ENCODE data around the gene SLC38A10. TPM values are rescaled to one million over a fixed set of nuclear protein-coding genes. Genes with fewer than 3 reads are reported as not detected.

The SLC38A10 gene
- total RNA-seq, 1 experiment from 2014 or later, result 43.8 TPM

DNA sequence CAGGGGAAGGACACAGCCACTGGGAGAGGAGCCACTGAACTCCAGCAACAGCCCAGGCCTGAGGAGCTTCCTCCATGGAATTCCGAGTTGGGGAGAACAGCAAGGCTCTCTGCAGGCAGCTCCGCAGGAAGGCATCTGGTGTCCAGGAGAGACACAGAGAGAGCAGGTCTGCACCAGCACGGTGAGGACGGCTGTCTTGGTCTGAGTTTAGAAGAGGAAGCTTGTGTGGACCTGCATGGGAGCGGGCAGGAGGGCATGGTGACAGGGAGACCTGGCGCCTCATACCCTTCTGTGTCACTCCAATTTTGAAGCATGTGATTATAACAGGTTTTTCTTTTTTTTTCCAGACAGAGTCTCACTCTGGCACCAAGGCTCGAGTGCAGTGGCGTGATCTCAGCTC lies 6.4 kb downstream of the SLC38A10 start:
- H3K27me3 Mint-ChIP-seq (ENCODE audit: low read depth), result no peaks in the 10 kb centered on the region
- H3K36me3 Mint-ChIP-seq (ENCODE audit: insufficient read depth in 1 of 3, low read depth in 3 of 3), result peaks cover 3 to 32% (median 3%) of the 10 kb centered on the region in 3 experiments; a peak in 6 of 7 replicates
- no peak overlapping the region for H3K27ac Mint-ChIP-seq

More for the DNA sequence above, 6.4 kb downstream of the SLC38A10 start:
- Histone ChIP-seq H2BK120ac (ENCODE audit: low read depth, low read length, poor library complexity, severe bottlenecking) (no peak overlapping the region), H4K8ac (replicated peaks; ENCODE audit: insufficient read length, low read depth, low read length) (no peak overlapping the region), H3K18ac (ENCODE audit: insufficient read length, low read depth, low read length) (no peak overlapping the region), H3K14ac (ENCODE audit: insufficient read depth, low read length) (no peak overlapping the region), H3K4me1 (ENCODE audit: insufficient read depth, low read length) (no peaks in the 10 kb centered on the region), H3K4me2 (ENCODE audit: insufficient read depth, insufficient read length, low read length) (no peak overlapping the region), H3K23me2 (ENCODE audit: insufficient read length, low read depth, low read length, poor library complexity, severe bottlenecking) (no peaks in the 10 kb centered on the region), H2BK15ac (ENCODE audit: low read depth, low read length) (no peak overlapping the region), H2BK5ac (ENCODE audit: insufficient read length, low read length) (no peak overlapping the region), H3K79me2 (ENCODE audit: insufficient read depth, low read length) (peaks cover 3% of the 10 kb centered on the region; the same call in 1 of the 2 replicates), H2AFZ (ENCODE audit: low read length) (no peak overlapping the region), H3K79me1 (ENCODE audit: insufficient read depth, low read depth, low read length, poor library complexity, severe bottlenecking) (peaks cover 3% of the 10 kb centered on the region), H4K91ac (ENCODE audit: insufficient read length, low read depth, low read length) (no peak overlapping the region), H3K56ac (ENCODE audit: insufficient read length, low read depth, low read length) (no peak overlapping the region), H4K5ac (ENCODE audit: insufficient read length, low read depth, low read length) (no peak overlapping the region), H3K23ac (ENCODE audit: insufficient read length, low read depth, low read length) (no peak overlapping the region), H3K4ac (ENCODE audit: low read depth, low read length) (no peak overlapping the region), H2BK12ac (ENCODE audit: insufficient read length, low read depth, low read length) (no peak overlapping the region), H3K27ac (ENCODE audit: insufficient read length, low read depth, low read length) (no peak overlapping the region), H3K9me3 (ENCODE audit: control insufficient read depth, low read depth, low read length) (no peaks in the 10 kb centered on the region), H2AK5ac (ENCODE audit: insufficient read length, low read length) (no peak overlapping the region), H4K20me1 (ENCODE audit: control insufficient read depth, insufficient read depth, insufficient read length) (no peaks in the 10 kb centered on the region), H3K27me3 (ENCODE audit: insufficient read depth, low read length) (no peaks in the 10 kb centered on the region), H2BK20ac (ENCODE audit: low read depth, low read length, poor library complexity, severe bottlenecking) (no peak overlapping the region), H3T11ph (ENCODE audit: low read length) (no peak overlapping the region), H3K9ac (ENCODE audit: extremely low read depth, insufficient read length, low read length) (no peak overlapping the region)
- Mint-ChIP-seq H3K4me1 (peaks cover 2 to 7% of the 10 kb centered on the region in 2 experiments; a peak in 3 of 4 replicates), H3K9me3 (no peaks in the 10 kb centered on the region), H3K4me3 (no peak overlapping the region)
- DNase-seq, result no peak
- no CpG with 5 or more reads among the region's 8 CpGs for WGBS (ENCODE audit: extremely low coverage, insufficient read length, low lambda C conversion rate)
- TF ChIP-seq, protein P1, sequence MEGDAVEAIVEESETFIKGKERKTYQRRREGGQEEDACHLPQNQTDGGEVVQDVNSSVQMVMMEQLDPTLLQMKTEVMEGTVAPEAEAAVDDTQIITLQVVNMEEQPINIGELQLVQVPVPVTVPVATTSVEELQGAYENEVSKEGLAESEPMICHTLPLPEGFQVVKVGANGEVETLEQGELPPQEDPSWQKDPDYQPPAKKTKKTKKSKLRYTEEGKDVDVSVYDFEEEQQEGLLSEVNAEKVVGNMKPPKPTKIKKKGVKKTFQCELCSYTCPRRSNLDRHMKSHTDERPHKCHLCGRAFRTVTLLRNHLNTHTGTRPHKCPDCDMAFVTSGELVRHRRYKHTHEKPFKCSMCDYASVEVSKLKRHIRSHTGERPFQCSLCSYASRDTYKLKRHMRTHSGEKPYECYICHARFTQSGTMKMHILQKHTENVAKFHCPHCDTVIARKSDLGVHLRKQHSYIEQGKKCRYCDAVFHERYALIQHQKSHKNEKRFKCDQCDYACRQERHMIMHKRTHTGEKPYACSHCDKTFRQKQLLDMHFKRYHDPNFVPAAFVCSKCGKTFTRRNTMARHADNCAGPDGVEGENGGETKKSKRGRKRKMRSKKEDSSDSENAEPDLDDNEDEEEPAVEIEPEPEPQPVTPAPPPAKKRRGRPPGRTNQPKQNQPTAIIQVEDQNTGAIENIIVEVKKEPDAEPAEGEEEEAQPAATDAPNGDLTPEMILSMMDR (conservative IDR thresholded peaks at IDR 0.05), result no peak

Data from H9 (cell line).